SU-DHL-6 (cell line): ENCODE data around the gene TAF15.

ENCODE experiments used
- CTCF ChIP-seq: fragments of 200-600 bp; sonication (generic); IDR thresholded peaks from one replicate; pipeline ENCODE4 v1.5.1; 2017; ENCODE audit warnings: antibody characterized with exemption, mild to moderate bottlenecking, low read length, moderate library complexity; ENCODE audit not compliant: insufficient read depth, poor library complexity, severe bottlenecking
- EZH2phosphoT487 ChIP-seq: fragments of 200-600 bp; sonication (generic), shearing (Covaris generic); conservative IDR thresholded peaks from 2 replicates; pipeline ENCODE4 v1.6.1; 2018; ENCODE audit warnings: mild to moderate bottlenecking, antibody characterized with exemption, low read length, moderate library complexity, mixed read lengths

GRCh38 chr17:35866341-35866950 lies 57.2 kb downstream of the TAF15 start:
- TF ChIP-seq CTCF = no peak
- TF ChIP-seq EZH2phosphoT487 = no peak
